ENCODE data around the gene MAP3K6. TPM values are rescaled to one million over a fixed set of nuclear protein-coding genes. Genes with fewer than 3 reads are reported as not detected.

The MAP3K6 gene
- total and polyA plus RNA-seq, 4 experiments from 2014 or later, result 4.5 to 11.7 (median 8.5) TPM

GRCh38 chr1:27372808-27373690 lies 6.3 kb upstream of the MAP3K6 start:
- DNase-seq, result no peak
- no peak overlapping the region for H3K27ac ChIP-seq (ENCODE audit: low read depth, low read length)
- no peaks in the 10 kb centered on the region for H3K36me3 ChIP-seq (ENCODE audit: insufficient read depth, low read length)
- Mint-ChIP-seq H3K27ac (no peak overlapping the region), H3K36me3 (no peaks in the 10 kb centered on the region), H3K4me3 (no peak overlapping the region), H3K9me3 (no peaks in the 10 kb centered on the region), H3K27me3 (no peaks in the 10 kb centered on the region), H3K4me1 (peaks cover 0 to 7% (median 3%) of the 10 kb centered on the region in 4 donors)
- intact Hi-C loops (cut with micrococcal nuclease), result no loop called here
- H3K4me3 ChIP-seq (ENCODE audit: low read length in 2 of 2), result no peak overlapping the region
- ChIA-PET POLR2A (ENCODE audit: partially characterized antibody) (interaction anchor here (0.6 to 0.7 kb wide), 2 partner anchors 138 to 411 kb away, joined by 3 to 4 read pairs; no protein-coding TSS in a partner anchor), CTCF (ENCODE audit: partially characterized antibody) (interaction anchor here (0.7 to 1.9 kb wide), 3 partner anchors 16 to 92 kb away, joined by 3 to 7 read pairs (median 4); no protein-coding TSS in a partner anchor)
- H3K9me3 ChIP-seq (ENCODE audit: control insufficient read depth in 1 of 2, low read length in 2 of 2), result no peaks in the 10 kb centered on the region
- H3K27me3 ChIP-seq (ENCODE audit: insufficient read depth, low read length), result no peaks in the 10 kb centered on the region
- no peaks in the 10 kb centered on the region for H3K4me1 ChIP-seq (ENCODE audit: insufficient read depth, low read length)

DNA sequence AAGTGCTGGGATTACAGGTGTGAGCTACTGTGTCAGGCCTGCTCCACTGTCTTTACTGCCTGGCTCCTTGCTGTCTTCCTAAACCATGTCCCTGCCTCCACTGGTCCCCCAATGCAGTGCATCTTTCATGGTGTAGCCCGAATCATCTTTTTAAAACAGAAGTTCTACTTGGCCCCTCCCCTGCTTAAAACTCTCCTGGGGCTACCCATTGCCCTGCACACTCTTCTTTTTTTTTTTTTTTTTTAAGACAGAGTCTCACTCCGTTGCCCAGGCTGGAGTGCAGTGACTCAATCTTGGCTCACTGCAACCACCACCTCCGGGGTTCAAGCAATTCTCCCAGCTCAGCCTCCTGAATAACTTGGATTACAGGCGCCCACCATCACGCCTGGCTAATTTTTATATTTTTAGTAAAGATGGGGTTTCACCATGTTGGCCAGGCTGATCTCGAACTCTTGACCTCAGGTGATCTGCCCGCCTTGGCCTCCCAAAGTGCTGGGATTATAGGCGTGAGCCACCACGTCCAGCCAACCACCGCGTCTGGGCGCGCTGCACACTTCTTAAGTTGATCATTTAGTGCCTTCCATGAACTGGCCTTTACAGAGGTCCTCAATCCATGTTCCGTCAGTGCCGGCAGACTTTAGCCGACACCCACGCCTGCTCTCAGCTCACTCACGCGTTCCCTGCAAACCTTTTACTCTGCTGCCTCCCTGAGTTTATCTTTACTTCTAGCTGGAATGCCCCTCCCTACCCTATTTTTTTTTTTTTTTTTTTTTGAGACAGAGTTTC lies 5.5 kb upstream of the MAP3K6 start:
- peaks cover 0 to 12% (median 6%) of the 10 kb centered on the region in 4 donors for H3K4me1 Mint-ChIP-seq
- no peaks in the 10 kb centered on the region for H3K9me3 ChIP-seq (ENCODE audit: control insufficient read depth in 1 of 2, low read length in 2 of 2)
- H3K36me3 ChIP-seq (ENCODE audit: insufficient read depth, low read length), result no peaks in the 10 kb centered on the region
- no peaks in the 10 kb centered on the region for H3K27me3 Mint-ChIP-seq
- no peaks in the 10 kb centered on the region for H3K27me3 ChIP-seq (ENCODE audit: insufficient read depth, low read length)
- H3K27ac Mint-ChIP-seq, result peak overlapping the region in 3 of 7 donors; percentile 21 to 70 (median 38)
- no peaks in the 10 kb centered on the region for H3K36me3 Mint-ChIP-seq
- H3K4me1 ChIP-seq (ENCODE audit: insufficient read depth, low read length), result peaks cover 2% of the 10 kb centered on the region
- POLR2A ChIA-PET (ENCODE audit: partially characterized antibody), result interaction anchor here (0.6 kb wide), 1 partner anchor 412 kb away, joined by 4 read pairs; no protein-coding TSS in a partner anchor
- CTCF ChIA-PET (ENCODE audit: partially characterized antibody), result interaction anchor here (0.7 to 2.0 kb wide), 6 partner anchors 15 to 91 kb away, joined by 3 to 9 read pairs (median 4); no protein-coding TSS in a partner anchor
- H3K4me3 Mint-ChIP-seq, result no peak overlapping the region
- no peaks in the 10 kb centered on the region for H3K9me3 Mint-ChIP-seq
- intact Hi-C loops (cut with micrococcal nuclease), result no loop called here
- no peak for DNase-seq
- no peak overlapping the region for H3K4me3 ChIP-seq (ENCODE audit: low read length in 2 of 2)
- H3K27ac ChIP-seq (ENCODE audit: low read depth, low read length), result no peak overlapping the region

GRCh38 chr1:27368869-27369582 lies 2.3 kb upstream of the MAP3K6 start:
- Histone ChIP-seq H3K27ac (ENCODE audit: low read depth, low read length) (no peak overlapping the region), H3K4me3 (ENCODE audit: low read length in 2 of 2) (no peak overlapping the region), H3K27me3 (ENCODE audit: insufficient read depth, low read length) (no peaks in the 10 kb centered on the region), H3K4me1 (ENCODE audit: insufficient read depth, low read length) (peaks cover 18% of the 10 kb centered on the region), H3K9me3 (ENCODE audit: control insufficient read depth in 1 of 2, low read length in 2 of 2) (no peaks in the 10 kb centered on the region), H3K36me3 (ENCODE audit: insufficient read depth, low read length) (no peaks in the 10 kb centered on the region)
- Mint-ChIP-seq H3K4me3 (no peak overlapping the region), H3K27me3 (no peaks in the 10 kb centered on the region), H3K36me3 (no peaks in the 10 kb centered on the region), H3K9me3 (no peaks in the 10 kb centered on the region), H3K4me1 (peaks cover 12 to 37% (median 24%) of the 10 kb centered on the region in 4 donors), H3K27ac (peak overlapping the region in 2 of 7 donors; percentile 21 to 37)
- intact Hi-C loops (cut with micrococcal nuclease), result no loop called here
- POLR2A ChIA-PET (ENCODE audit: partially characterized antibody), result interaction anchor here (1.4 kb wide), 1 partner anchor 12 kb away, joined by 4 read pairs; no protein-coding TSS in a partner anchor
- no peak for DNase-seq
- CTCF ChIA-PET (ENCODE audit: partially characterized antibody), result interaction anchor here (0.7 to 8.4 kb wide), 7 partner anchors 11 to 75 kb away, joined by 3 to 54 read pairs (median 5); no protein-coding TSS in a partner anchor

DNA sequence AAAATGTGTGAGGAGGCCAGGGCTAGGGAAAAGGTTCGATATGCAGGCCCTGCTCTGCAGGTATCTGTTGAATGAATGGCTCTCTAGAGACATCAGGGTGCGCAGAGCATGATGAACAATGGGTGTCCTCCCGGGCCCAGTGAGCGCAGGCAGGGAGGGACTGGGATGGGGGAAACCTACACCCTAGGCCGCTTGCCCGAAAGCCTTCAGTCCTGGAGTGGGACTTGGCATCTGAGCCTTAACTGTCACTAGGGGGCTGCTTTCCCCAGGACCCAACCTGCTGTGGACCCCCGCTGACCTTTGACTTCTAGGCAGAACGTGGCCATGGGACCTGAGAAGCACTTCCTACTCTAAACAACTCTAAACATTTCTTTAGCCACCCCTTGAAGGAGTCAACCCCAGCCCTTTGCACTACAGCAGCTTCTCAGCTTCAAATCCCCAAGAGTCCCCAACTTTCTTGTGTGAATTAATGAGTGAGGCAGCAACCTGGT lies 444 bp upstream of the MAP3K6 start:
- no peaks in the 10 kb centered on the region for H3K9me3 Mint-ChIP-seq
- Histone ChIP-seq H3K4me3 (ENCODE audit: low read length in 2 of 2) (peak overlapping the region in 1 of 2 donors; percentile 35), H3K27me3 (ENCODE audit: insufficient read depth, low read length) (no peaks in the 10 kb centered on the region), H3K27ac (ENCODE audit: low read depth, low read length) (no peak overlapping the region), H3K9me3 (ENCODE audit: control insufficient read depth in 1 of 2, low read length in 2 of 2) (no peaks in the 10 kb centered on the region), H3K4me1 (ENCODE audit: insufficient read depth, low read length) (peaks cover 18% of the 10 kb centered on the region), H3K36me3 (ENCODE audit: insufficient read depth, low read length) (no peaks in the 10 kb centered on the region)
- CTCF ChIA-PET (ENCODE audit: partially characterized antibody), result interaction anchor here (0.9 to 8.4 kb wide), 11 partner anchors 9 to 190 kb away, joined by 3 to 54 read pairs (median 8); no protein-coding TSS in a partner anchor
- peak overlapping the region; percentile 71 to 88 (median 80) for H3K4me3 Mint-ChIP-seq
- peak overlapping the region in 6 of 7 donors; percentile 6 to 79 (median 52) for H3K27ac Mint-ChIP-seq
- POLR2A ChIA-PET (ENCODE audit: partially characterized antibody), result interaction anchor here (2.1 to 3.0 kb wide), 5 partner anchors 10 to 44 kb away, joined by 9 to 25 read pairs (median 15); partner anchors contain the start of gene SYTL1
- peaks cover 13 to 47% (median 25%) of the 10 kb centered on the region in 4 donors for H3K4me1 Mint-ChIP-seq
- H3K27me3 Mint-ChIP-seq, result no peaks in the 10 kb centered on the region
- H3K36me3 Mint-ChIP-seq, result no peaks in the 10 kb centered on the region
- DNase-seq, result no peak
- intact Hi-C loops (cut with micrococcal nuclease), result no loop called here

DNA sequence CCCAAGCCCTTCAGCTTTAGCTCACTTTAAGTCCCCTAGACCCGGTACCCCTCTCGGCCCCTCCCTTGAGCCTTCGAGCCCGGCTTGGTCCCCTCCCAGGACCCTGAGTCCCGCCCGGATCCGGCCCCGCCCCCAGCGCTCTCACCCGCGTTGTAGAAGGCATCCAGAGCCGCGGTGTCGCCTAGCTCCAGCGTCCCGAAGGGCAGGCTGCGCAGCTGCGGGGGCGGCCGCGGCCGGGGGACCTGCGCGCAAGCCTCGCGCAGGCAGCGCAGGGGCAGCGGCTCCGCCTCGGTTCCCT lies 699 bp downstream of the MAP3K6 start:
- H3K4me3 Mint-ChIP-seq, result peak overlapping the region; percentile 86 to 94 (median 88)
- Histone ChIP-seq H3K9me3 (ENCODE audit: control insufficient read depth in 1 of 2, low read length in 2 of 2) (no peaks in the 10 kb centered on the region), H3K27ac (ENCODE audit: low read depth, low read length) (peak overlapping the region; percentile 51), H3K4me1 (ENCODE audit: insufficient read depth, low read length) (peaks cover 18% of the 10 kb centered on the region), H3K36me3 (ENCODE audit: insufficient read depth, low read length) (no peaks in the 10 kb centered on the region), H3K27me3 (ENCODE audit: insufficient read depth, low read length) (no peaks in the 10 kb centered on the region), H3K4me3 (ENCODE audit: low read length in 2 of 2) (peak overlapping the region; percentile 36 to 54)
- peak; percentile 53 to 80 (median 57) for DNase-seq
- peaks cover 13 to 50% (median 25%) of the 10 kb centered on the region in 4 donors for H3K4me1 Mint-ChIP-seq
- POLR2A ChIA-PET (ENCODE audit: partially characterized antibody), result interaction anchor here (0.5 to 3.0 kb wide), 12 partner anchors 9 to 464 kb away, joined by 3 to 25 read pairs (median 8); partner anchors contain the start of gene SYTL1
- no peaks in the 10 kb centered on the region for H3K36me3 Mint-ChIP-seq
- peak overlapping the region in 6 of 7 donors; percentile 65 to 88 (median 82) for H3K27ac Mint-ChIP-seq
- H3K27me3 Mint-ChIP-seq, result no peaks in the 10 kb centered on the region
- intact Hi-C loops (cut with micrococcal nuclease), result no loop called here
- CTCF ChIA-PET (ENCODE audit: partially characterized antibody), result interaction anchor here (0.6 to 8.4 kb wide), 14 partner anchors 10 to 69 kb away, joined by 3 to 54 read pairs (median 4); no protein-coding TSS in a partner anchor
- no peaks in the 10 kb centered on the region for H3K9me3 Mint-ChIP-seq

GRCh38 chr1:27365372-27366112 lies 1.2 kb downstream of the MAP3K6 start:
- Mint-ChIP-seq H3K27ac (peak overlapping the region; percentile 49 to 88 (median 77)), H3K36me3 (no peaks in the 10 kb centered on the region), H3K9me3 (no peaks in the 10 kb centered on the region), H3K27me3 (no peaks in the 10 kb centered on the region), H3K4me1 (peaks cover 13 to 52% (median 25%) of the 10 kb centered on the region in 4 donors), H3K4me3 (peak overlapping the region; percentile 86 to 94 (median 88))
- Histone ChIP-seq H3K4me1 (ENCODE audit: insufficient read depth, low read length) (peaks cover 18% of the 10 kb centered on the region), H3K27ac (ENCODE audit: low read depth, low read length) (peak overlapping the region; percentile 51), H3K4me3 (ENCODE audit: low read length in 2 of 2) (peak overlapping the region; percentile 36 to 54), H3K9me3 (ENCODE audit: control insufficient read depth in 1 of 2, low read length in 2 of 2) (no peaks in the 10 kb centered on the region), H3K36me3 (ENCODE audit: insufficient read depth, low read length) (no peaks in the 10 kb centered on the region), H3K27me3 (ENCODE audit: insufficient read depth, low read length) (no peaks in the 10 kb centered on the region)
- CTCF ChIA-PET (ENCODE audit: partially characterized antibody), result interaction anchor here (0.6 to 8.4 kb wide), 13 partner anchors 10 to 68 kb away, joined by 3 to 54 read pairs (median 4); no protein-coding TSS in a partner anchor
- intact Hi-C loops (cut with micrococcal nuclease), result loop anchor here (1.0 to 2.0 kb wide), 2 partner anchors 8 to 23 kb away; no protein-coding TSS in a partner anchor
- peak; percentile 65 to 76 (median 67) for DNase-seq
- POLR2A ChIA-PET (ENCODE audit: partially characterized antibody), result interaction anchor here (0.5 to 3.0 kb wide), 12 partner anchors 8 to 465 kb away, joined by 3 to 25 read pairs (median 8); partner anchors contain the start of gene SYTL1
